Neural crest cell (in vitro differentiated cells): ENCODE measurements around the gene SRSF10. TPM values are rescaled to one million over a fixed set of nuclear protein-coding genes. Genes with fewer than 3 reads are reported as not detected.
"Not testable (repeated sequence)": the region's sequence is repeated elsewhere in the genome, so short reads cannot be mapped to it uniquely, and the experiment has no call there.

Experiments used
- DNase-seq: peaks from one replicate; pipeline ENCODE4 v3.0.0; 2021; ENCODE audit warnings: low read depth, mixed read lengths, low spot score
- H3K27ac Mint-ChIP-seq: one replicate; pipeline ENCODE4 v1.8.0; 2021; ENCODE audit warnings: mild to moderate bottlenecking, mixed read lengths; ENCODE audit not compliant: unreplicated experiment
- H3K27me3 Mint-ChIP-seq: 2 replicates; pipeline ENCODE4 v1.8.0; 2021; ENCODE audit warnings: low read depth, mild to moderate bottlenecking, mixed read lengths
- H3K36me3 Mint-ChIP-seq: 2 replicates; pipeline ENCODE4 v1.8.0; 2021; ENCODE audit warnings: low read depth, mild to moderate bottlenecking, mixed read lengths
- H3K4me1 Mint-ChIP-seq: 2 replicates; pipeline ENCODE4 v1.8.0; 2021; ENCODE audit warnings: mixed read lengths
- H3K4me3 Mint-ChIP-seq: one replicate; pipeline ENCODE4 v1.8.0; 2021; ENCODE audit warnings: mild to moderate bottlenecking, mixed read lengths
- H3K9me3 Mint-ChIP-seq: 2 replicates; pipeline ENCODE4 v1.8.0; 2021; ENCODE audit warnings: mixed read lengths
- total RNA-seq: library from RNA; stranded (reverse); gene quantifications from 2 replicates; pipeline ENCODE4 v1.2.1, GENCODE V29; 2021
- TF ChIP-seq, protein P1 (sequence below): fragments of 200-600 bp; sonication (generic); conservative IDR thresholded peaks from 2 replicates; pipeline ENCODE4 v1.5.0; 2021; ENCODE audit warnings: antibody characterized with exemption, mild to moderate bottlenecking

SRSF10 gene
- total RNA-seq, 1 donor from 2014 or later: 228 TPM

DNA sequence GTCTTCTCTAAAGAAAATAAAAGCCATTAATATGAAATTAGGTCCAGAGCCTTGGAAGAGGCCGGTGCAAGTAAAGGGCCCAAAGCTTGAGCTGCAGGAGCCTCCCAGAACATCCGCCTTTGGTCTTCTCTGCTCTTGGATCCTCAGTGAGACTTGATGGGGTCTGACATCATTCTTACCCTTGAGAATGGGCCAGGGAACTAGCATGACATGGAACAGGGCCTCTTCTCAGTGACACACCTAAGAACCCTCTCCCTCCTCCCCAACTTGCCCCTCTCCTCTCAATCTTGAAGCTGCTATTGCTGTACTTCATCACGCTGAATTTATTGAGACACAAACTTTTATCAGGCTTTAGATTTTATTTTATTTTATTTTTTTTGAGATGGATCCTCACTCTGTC lies 40.3 kb upstream of the SRSF10 start:
- H3K4me3 Mint-ChIP-seq: no peak overlapping the region
- H3K4me1 Mint-ChIP-seq: peaks cover 19% of the 10 kb centered on the region
- no peaks in the 10 kb centered on the region for H3K36me3 Mint-ChIP-seq
- no peaks in the 10 kb centered on the region for H3K27me3 Mint-ChIP-seq
- no peaks in the 10 kb centered on the region for H3K9me3 Mint-ChIP-seq
- TF ChIP-seq, protein P1, sequence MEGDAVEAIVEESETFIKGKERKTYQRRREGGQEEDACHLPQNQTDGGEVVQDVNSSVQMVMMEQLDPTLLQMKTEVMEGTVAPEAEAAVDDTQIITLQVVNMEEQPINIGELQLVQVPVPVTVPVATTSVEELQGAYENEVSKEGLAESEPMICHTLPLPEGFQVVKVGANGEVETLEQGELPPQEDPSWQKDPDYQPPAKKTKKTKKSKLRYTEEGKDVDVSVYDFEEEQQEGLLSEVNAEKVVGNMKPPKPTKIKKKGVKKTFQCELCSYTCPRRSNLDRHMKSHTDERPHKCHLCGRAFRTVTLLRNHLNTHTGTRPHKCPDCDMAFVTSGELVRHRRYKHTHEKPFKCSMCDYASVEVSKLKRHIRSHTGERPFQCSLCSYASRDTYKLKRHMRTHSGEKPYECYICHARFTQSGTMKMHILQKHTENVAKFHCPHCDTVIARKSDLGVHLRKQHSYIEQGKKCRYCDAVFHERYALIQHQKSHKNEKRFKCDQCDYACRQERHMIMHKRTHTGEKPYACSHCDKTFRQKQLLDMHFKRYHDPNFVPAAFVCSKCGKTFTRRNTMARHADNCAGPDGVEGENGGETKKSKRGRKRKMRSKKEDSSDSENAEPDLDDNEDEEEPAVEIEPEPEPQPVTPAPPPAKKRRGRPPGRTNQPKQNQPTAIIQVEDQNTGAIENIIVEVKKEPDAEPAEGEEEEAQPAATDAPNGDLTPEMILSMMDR: no peak
- no peak for DNase-seq
- H3K27ac Mint-ChIP-seq: peak overlapping the region; percentile 67

DNA sequence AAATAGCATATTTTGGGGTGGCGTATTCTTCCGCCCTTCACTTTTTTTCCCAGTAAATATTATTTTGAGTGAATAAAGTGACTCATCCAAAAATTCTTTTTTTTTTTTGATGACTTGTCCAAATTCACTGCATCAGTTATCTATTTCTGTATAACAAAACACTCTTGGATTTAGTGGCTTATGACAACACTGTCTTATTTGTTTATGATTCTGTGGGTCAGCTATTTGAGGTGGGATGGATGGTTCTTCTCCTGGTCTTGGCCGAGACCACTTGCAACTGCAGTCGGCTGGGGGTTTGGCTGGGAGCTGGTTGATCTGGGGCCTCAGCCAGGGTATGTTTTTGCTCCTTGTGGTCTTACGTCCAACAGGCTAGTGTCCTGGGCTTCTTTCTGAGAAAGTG lies 39.9 kb upstream of the SRSF10 start:
- TF ChIP-seq, protein P1: no peak
- H3K36me3 Mint-ChIP-seq: no peaks in the 10 kb centered on the region
- no peak overlapping the region for H3K4me3 Mint-ChIP-seq
- no peak for DNase-seq
- H3K9me3 Mint-ChIP-seq: no peaks in the 10 kb centered on the region
- H3K4me1 Mint-ChIP-seq: peaks cover 19% of the 10 kb centered on the region
- H3K27me3 Mint-ChIP-seq: no peaks in the 10 kb centered on the region
- H3K27ac Mint-ChIP-seq: no peak overlapping the region

DNA sequence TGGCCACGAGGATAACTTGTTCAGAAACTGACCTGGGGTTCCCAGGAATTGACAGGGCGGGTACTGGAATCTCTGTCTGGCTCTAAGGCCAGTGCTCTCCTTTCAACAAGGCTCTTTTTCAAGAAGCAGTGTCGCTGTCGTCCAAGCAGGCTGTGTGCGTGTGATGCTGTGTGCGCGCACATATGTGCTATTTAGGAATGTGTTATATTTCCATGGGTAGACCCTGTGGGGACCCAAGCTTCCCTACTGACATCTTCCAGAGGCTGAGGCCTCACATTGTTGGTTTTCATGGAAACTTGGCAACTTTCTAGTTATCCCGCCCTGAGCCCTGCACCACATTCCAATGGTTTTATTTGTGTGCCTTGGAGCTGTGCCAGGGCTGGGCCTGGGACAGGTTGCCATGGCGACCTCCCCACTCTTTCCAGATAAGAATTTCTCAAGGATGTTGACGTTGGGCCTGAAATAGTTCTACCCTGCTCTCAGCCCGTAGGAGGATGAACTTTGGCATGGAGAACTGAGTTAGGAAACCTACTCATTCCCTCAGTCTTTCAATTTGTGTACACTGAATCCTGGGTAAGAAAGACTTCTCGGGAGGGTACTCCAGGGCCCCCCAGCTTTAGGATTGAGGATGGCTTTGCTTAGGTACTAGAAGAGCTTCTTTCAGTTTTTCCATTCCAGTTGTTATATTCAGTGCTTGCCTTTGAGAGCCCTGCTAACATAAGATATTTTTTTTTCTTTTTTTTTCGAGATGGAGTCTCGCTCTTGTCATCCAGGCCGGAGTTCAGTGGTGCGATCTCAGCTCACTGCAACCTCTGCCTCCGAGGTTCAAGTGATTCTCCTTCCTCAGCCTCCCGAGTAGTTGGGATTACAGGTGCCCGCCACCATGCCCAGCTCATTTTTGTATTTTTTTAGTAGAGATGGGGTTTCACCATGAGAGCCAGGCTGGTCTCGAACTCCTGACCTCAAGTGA lies 38.8 kb upstream of the SRSF10 start:
- no peaks in the 10 kb centered on the region for H3K27me3 Mint-ChIP-seq
- TF ChIP-seq, protein P1: no peak
- H3K9me3 Mint-ChIP-seq: no peaks in the 10 kb centered on the region
- DNase-seq: no peak
- no peak overlapping the region for H3K4me3 Mint-ChIP-seq
- no peaks in the 10 kb centered on the region for H3K36me3 Mint-ChIP-seq
- H3K27ac Mint-ChIP-seq: peak overlapping the region; percentile 5
- peaks cover 19% of the 10 kb centered on the region for H3K4me1 Mint-ChIP-seq

DNA sequence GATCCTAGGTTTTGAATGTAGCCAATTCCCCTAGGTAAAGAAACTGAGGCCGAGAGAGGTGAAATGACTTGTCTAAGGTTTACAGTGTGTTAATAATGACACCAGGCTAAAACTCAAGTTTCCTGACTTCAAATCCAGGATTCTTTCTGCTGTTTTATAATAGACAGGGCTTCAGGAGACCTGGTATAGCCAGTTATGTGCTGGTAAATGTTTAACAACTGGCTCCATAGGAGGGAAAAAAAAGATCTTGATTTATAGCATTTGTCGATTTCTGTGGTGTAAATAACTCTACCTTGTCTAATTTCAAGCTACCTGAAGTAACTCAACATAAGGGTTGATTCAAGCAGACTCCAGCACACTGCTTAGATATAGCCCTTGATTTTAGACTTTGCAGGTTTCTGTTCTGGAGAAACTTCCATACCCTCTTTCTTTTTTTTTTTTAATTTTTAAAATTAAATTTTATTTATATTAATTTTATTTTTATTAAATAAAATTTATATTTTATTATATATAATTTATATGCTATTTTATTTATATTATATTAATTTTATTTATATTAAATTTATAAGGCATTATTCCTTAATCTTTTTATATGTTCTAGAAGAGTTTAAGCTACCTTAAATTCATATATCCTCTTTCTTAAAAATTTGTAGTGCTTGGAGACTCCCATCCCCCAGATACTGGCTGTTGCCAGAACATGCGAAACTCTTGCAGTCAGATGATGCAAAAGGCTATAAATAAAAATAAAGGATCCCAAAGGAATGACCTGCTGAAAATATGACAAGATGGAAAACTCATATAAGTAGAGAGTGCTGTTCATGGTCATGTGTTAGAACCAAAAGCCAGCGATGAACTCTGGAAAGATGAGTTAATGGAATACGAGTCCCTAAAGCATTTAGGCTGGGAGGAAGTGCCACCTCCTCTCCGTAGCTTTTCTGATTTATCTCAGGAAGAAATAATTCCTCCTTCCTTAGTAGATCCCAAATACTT lies 35.4 kb upstream of the SRSF10 start:
- no peak for DNase-seq
- no peak overlapping the region for H3K27ac Mint-ChIP-seq
- H3K9me3 Mint-ChIP-seq: no peaks in the 10 kb centered on the region
- no peaks in the 10 kb centered on the region for H3K27me3 Mint-ChIP-seq
- no peak overlapping the region for H3K4me3 Mint-ChIP-seq
- H3K36me3 Mint-ChIP-seq: no peaks in the 10 kb centered on the region
- TF ChIP-seq, protein P1: no peak
- peaks cover 7% of the 10 kb centered on the region for H3K4me1 Mint-ChIP-seq

DNA sequence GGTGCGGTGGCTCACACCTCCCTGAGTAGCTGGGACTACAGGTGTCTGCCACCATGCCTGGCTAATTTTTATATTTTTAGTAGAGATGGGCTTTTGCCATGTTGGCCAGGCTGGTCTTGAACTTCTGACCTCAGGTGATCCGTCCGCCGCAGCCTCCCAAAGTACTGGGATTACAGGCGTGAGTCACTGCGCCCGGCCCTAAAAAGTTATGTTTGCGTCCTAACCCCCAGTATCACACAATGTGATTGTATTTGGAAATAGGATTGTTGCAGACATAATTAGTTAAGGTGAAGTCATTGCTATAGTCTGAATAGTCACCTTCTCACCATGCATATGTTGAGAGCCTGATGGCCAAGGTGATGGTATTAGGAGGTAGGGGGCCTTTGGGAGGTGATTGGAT lies 32.8 kb upstream of the SRSF10 start:
- H3K27me3 Mint-ChIP-seq, H3K36me3 Mint-ChIP-seq, H3K4me3 Mint-ChIP-seq, H3K4me1 Mint-ChIP-seq, H3K9me3 Mint-ChIP-seq, DNase-seq, H3K27ac Mint-ChIP-seq: not testable (repeated sequence)
